Urothelium cell line (cell line): ENCODE data around the gene STUB1.

Source experiments
- DNase-seq: peaks from one replicate; pipeline ENCODE4 v3.0.0; 2011; ENCODE audit warnings: low spot score, mixed read lengths
- FAIRE-seq: peaks from 2 replicates; lab custom pipeline; 2011; peaks lifted over from hg19 to GRCh38; lab: Jason Lieb, UNC

The STUB1 gene

GRCh38 chr16:679814-680624 is at the start of gene STUB1:
Gene STUB1 (plus strand): TSS chr16:680410. CDS start chr16:680526, 116 bp downstream.
- DNase-seq (peak; percentile 85), FAIRE-seq (peak; percentile 46)

- DNase-seq (no peak), FAIRE-seq (no peak)
These were observed 49.3 kb upstream of the STUB1 start, which contains the start of gene WFIKKN1 for GRCh38 chr16:630815-631405. Gene WFIKKN1 (plus strand): TSS chr16:630985. CDS start chr16:631254, 269 bp downstream.

GRCh38 chr16:631808-632358 is 48.3 kb upstream of the STUB1 start:
- no peak for DNase-seq
- FAIRE-seq: no peak

- DNase-seq (no peak), FAIRE-seq (no peak)
These were observed 47.5 kb upstream of the STUB1 start for GRCh38 chr16:632486-633335.

- DNase-seq (no peak), FAIRE-seq (no peak)
These were observed 46.7 kb upstream of the STUB1 start for GRCh38 chr16:633336-634050.

- FAIRE-seq: no peak
These were observed 46.0 kb upstream of the STUB1 start for GRCh38 chr16:634051-634670.

GRCh38 chr16:634996-635395 is 45.2 kb upstream of the STUB1 start:
- no peak for DNase-seq
- no peak for FAIRE-seq

More at GRCh38 chr16:634051-634670, 46.0 kb upstream of the STUB1 start:
- no peak for DNase-seq

- DNase-seq: no peak
- FAIRE-seq: no peak
These were observed 44.5 kb upstream of the STUB1 start for GRCh38 chr16:635573-636205.

GRCh38 chr16:636206-637080 is 43.8 kb upstream of the STUB1 start, which contains the start of gene METTL26:
Gene METTL26 (minus strand): TSS chr16:636305. CDS start chr16:636290, 15 bp downstream.
- peak; percentile 89 for FAIRE-seq
- DNase-seq: peak; percentile 93

- DNase-seq (peak; percentile 98), FAIRE-seq (peak; percentile 77)
These were observed 42.9 kb upstream of the STUB1 start for GRCh38 chr16:637081-638018.

- DNase-seq: no peak
- no peak for FAIRE-seq
These were observed 42.1 kb upstream of the STUB1 start for GRCh38 chr16:638034-638543.

GRCh38 chr16:638836-639235 is 41.4 kb upstream of the STUB1 start:
- FAIRE-seq (no peak), DNase-seq (no peak)

- DNase-seq (no peak), FAIRE-seq (no peak)
These were observed 39.6 kb upstream of the STUB1 start for GRCh38 chr16:640614-641013.

- FAIRE-seq: no peak
- DNase-seq: peak; percentile 88
These were observed 38.7 kb upstream of the STUB1 start, which contains the start of gene MCRIP2 for GRCh38 chr16:641326-642188. Gene MCRIP2 (plus strand): TSS chr16:641828. CDS start chr16:641992, 164 bp downstream.

GRCh38 chr16:642189-643049 is 37.8 kb upstream of the STUB1 start:
- DNase-seq (peak; percentile 48), FAIRE-seq (no peak)
